ENCODE results near the gene SP100. TPM values are rescaled to one million over a fixed set of nuclear protein-coding genes. Genes with fewer than 3 reads are reported as not detected.

Gene SP100
- total and polyA plus RNA-seq, 2 of the 13 experiments (the other 11 are each of a cell fraction or from before 2014, with no cell fraction given), result 12.6 to 16.5 TPM

DNA sequence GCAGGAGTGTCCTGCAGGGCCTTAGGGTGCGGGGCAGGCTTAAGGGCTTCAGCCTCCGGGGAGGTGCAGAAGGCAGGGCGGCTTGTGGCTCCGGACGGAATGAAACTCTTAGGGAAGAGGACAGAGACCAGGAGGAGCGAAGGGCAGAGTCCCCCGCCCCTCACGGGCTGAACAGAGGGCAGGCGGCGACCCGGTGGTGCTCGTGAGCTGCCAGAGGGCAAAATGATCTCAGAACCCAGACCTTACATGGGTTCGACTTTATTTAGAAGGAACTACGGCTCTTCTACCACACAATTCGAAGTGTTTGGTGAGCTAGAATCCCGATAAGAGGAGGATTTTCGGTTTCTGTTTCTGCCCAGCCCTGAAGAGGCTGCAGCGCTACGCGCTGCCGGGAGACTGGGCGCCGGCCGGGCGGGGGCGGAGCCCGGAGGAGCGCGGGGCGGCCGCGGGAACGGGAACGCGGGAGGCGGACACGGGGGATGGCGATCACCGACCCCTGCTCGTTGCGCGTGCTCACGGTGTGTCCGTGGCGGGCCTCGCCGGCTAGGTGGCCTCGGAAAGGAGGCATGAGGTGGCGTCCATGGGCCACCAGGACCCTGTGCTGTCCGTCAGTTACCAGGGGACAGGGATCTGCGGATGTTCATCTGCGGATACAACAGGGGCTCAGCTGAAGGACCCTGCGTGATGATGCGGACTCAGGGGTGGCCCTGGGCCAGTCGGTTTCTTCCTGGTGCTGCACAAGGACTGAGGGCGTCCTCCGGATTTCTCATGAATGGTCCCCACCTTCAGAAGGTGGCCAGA is 4.2 kb upstream of the SP100 start:
- H3K9me3 ChIP-seq (ENCODE audit: low read length), result no peaks in the 10 kb centered on the region
- no peaks in the 10 kb centered on the region for H3K36me3 ChIP-seq (replicated peaks in 1 of 2; ENCODE audit: control insufficient read depth in 1 of 2, insufficient read depth in 2 of 2, low read length in 2 of 2)
- H2AFZ ChIP-seq (ENCODE audit: low read length), result peak overlapping the region; percentile 92
- H3K27me3 ChIP-seq (ENCODE audit: control insufficient read depth in 1 of 2, insufficient read depth in 2 of 2, low read length in 2 of 2), result no peaks in the 10 kb centered on the region; a peak in 1 of 5 replicates
- TSS peak; percentile 72 for BruUV-seq (replicated peaks)
- intact Hi-C loops (cut with micrococcal nuclease; ENCODE audit: unreplicated experiment) (loop anchor here (2.0 to 10.0 kb wide), 4 partner anchors 54 to 201 kb away; partner anchors contain the start of genes SP140 and SP140L), in situ Hi-C loops (cut with HindIII; ENCODE audit: extremely low pct_ligation_motif_present, low pct_unique_long_range_greater_than_20kb) (loop anchor here (5.0 kb wide), 1 partner anchor 89 kb away; no protein-coding TSS in a partner anchor)
- FAIRE-seq, result no peak
- ChIA-PET CTCF (ENCODE audit: low intra/inter-chr PET ratio, low total read pairs) (no interaction called here), POLR2A (interaction anchor here (0.7 to 2.2 kb wide), 4 partner anchors 12 to 102 kb away, joined by 3 to 10 read pairs (median 4); partner anchors contain the start of gene SP140L)
- peak overlapping the region; percentile 85 for H3K4me2 ChIP-seq (ENCODE audit: low read depth, low read length)
- under 1% methylated on average over 24 of the region's 57 CpGs for WGBS (ENCODE audit: low lambda C conversion rate)
- DNase-seq (ENCODE audit: low spot score), result peak; percentile 62
- H3K4me3 ChIP-seq (replicated peaks in 1 of 3; ENCODE audit: insufficient read depth in 1 of 3, low read depth in 2 of 3, low read length in 3 of 3), result peak overlapping the region; percentile 74 to 82 (median 80)
- no peaks in the 10 kb centered on the region for H4K20me1 ChIP-seq (ENCODE audit: insufficient read depth, low read length)
- H3K27ac ChIP-seq (ENCODE audit: extremely low read length, insufficient read depth, low read length), result peak overlapping the region; percentile 77
- no peaks in the 10 kb centered on the region for H3K79me2 ChIP-seq (ENCODE audit: insufficient read depth, low read length)
- peaks cover 48% of the 10 kb centered on the region for H3K4me1 ChIP-seq (ENCODE audit: insufficient read depth, low read length)
- H3K9ac ChIP-seq (ENCODE audit: insufficient read depth, low read depth, low read length), result peak overlapping the region; percentile 85
- ATAC-seq, result peak; percentile 84
- peak; percentile 77; the same call in 1 of the 2 replicates for TF ChIP-seq MYC (CRISPR knock-in tag; IDR thresholded peaks at IDR 0.05; ENCODE audit: borderline replicate concordance)
- TF ChIP-seq, protein P1, sequence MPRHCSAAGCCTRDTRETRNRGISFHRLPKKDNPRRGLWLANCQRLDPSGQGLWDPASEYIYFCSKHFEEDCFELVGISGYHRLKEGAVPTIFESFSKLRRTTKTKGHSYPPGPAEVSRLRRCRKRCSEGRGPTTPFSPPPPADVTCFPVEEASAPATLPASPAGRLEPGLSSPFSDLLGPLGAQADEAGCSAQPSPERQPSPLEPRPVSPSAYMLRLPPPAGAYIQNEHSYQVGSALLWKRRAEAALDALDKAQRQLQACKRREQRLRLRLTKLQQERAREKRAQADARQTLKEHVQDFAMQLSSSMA (CRISPR knock-in tag; IDR thresholded peaks at IDR 0.05), result peak; percentile 68; the same call in 1 of the 2 replicates
- TF ChIP-seq KDM6A (CRISPR knock-in tag; IDR thresholded peaks at IDR 0.05; ENCODE audit: low read depth), result no peak
- TF ChIP-seq ZNF230 (CRISPR knock-in tag; IDR thresholded peaks at IDR 0.05), result peak; percentile 80; the same call in 1 of the 2 replicates
- TF ChIP-seq HNF4A (CRISPR knock-in tag; IDR thresholded peaks at IDR 0.05), result peak; percentile 65
- TF ChIP-seq ZNF598 (CRISPR knock-in tag; IDR thresholded peaks at IDR 0.05; ENCODE audit: borderline replicate concordance), result no peak; the same call in 1 of the 2 replicates
- no peak for TF ChIP-seq ZNF570 (CRISPR knock-in tag; IDR thresholded peaks at IDR 0.05; ENCODE audit: borderline replicate concordance)
- TF ChIP-seq ZNF431 (CRISPR knock-in tag; IDR thresholded peaks at IDR 0.05; ENCODE audit: borderline replicate concordance, low read depth), result 0 out of 2 replicates have a peak, but pooled peaks have one; percentile 73
- TF ChIP-seq ZNF383 (CRISPR knock-in tag; IDR thresholded peaks at IDR 0.05; ENCODE audit: borderline replicate concordance), result no peak
- TF ChIP-seq, protein P2, sequence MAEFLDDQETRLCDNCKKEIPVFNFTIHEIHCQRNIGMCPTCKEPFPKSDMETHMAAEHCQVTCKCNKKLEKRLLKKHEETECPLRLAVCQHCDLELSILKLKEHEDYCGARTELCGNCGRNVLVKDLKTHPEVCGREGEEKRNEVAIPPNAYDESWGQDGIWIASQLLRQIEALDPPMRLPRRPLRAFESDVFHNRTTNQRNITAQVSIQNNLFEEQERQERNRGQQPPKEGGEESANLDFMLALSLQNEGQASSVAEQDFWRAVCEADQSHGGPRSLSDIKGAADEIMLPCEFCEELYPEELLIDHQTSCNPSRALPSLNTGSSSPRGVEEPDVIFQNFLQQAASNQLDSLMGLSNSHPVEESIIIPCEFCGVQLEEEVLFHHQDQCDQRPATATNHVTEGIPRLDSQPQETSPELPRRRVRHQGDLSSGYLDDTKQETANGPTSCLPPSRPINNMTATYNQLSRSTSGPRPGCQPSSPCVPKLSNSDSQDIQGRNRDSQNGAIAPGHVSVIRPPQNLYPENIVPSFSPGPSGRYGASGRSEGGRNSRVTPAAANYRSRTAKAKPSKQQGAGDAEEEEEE (CRISPR knock-in tag; IDR thresholded peaks at IDR 0.05; ENCODE audit: borderline replicate concordance), result no peak
- TF ChIP-seq, protein P3, sequence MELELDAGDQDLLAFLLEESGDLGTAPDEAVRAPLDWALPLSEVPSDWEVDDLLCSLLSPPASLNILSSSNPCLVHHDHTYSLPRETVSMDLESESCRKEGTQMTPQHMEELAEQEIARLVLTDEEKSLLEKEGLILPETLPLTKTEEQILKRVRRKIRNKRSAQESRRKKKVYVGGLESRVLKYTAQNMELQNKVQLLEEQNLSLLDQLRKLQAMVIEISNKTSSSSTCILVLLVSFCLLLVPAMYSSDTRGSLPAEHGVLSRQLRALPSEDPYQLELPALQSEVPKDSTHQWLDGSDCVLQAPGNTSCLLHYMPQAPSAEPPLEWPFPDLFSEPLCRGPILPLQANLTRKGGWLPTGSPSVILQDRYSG (CRISPR knock-in tag; IDR thresholded peaks at IDR 0.05), result no peak
- TF ChIP-seq ZNF343 (CRISPR knock-in tag; IDR thresholded peaks at IDR 0.05), result no peak
- TF ChIP-seq ZNF329 (CRISPR knock-in tag; IDR thresholded peaks at IDR 0.05; ENCODE audit: low read depth), result no peak
- TF ChIP-seq, protein P4, sequence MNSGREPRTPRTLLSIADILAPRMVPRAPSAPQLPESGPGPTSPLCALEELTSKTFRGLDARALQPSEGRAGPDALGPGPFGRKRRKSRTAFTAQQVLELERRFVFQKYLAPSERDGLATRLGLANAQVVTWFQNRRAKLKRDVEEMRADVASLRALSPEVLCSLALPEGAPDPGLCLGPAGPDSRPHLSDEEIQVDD (CRISPR knock-in tag; IDR thresholded peaks at IDR 0.05; ENCODE audit: borderline replicate concordance), result no peak; the same call in 1 of the 2 replicates
- no peak; the same call in 1 of the 2 replicates for TF ChIP-seq ZNF138 (CRISPR knock-in tag; IDR thresholded peaks at IDR 0.05; ENCODE audit: low read depth)
- TF ChIP-seq ZMAT3 (CRISPR knock-in tag; conservative IDR thresholded peaks at IDR 0.05), result peak; percentile 54; the same call in 1 of the 2 replicates
- no peak for TF ChIP-seq SCMH1 (CRISPR knock-in tag; IDR thresholded peaks at IDR 0.05; ENCODE audit: borderline replicate concordance)
- no peak for TF ChIP-seq ZNF510 (CRISPR knock-in tag; IDR thresholded peaks at IDR 0.05; ENCODE audit: low read depth)

All from HepG2 (cell line).